ENCODE data around the gene PSMB11.
"Not testable (repeated sequence)": the region's sequence is repeated elsewhere in the genome, so short reads cannot be mapped to it uniquely, and the experiment has no call there.

PSMB11 gene, protein sequence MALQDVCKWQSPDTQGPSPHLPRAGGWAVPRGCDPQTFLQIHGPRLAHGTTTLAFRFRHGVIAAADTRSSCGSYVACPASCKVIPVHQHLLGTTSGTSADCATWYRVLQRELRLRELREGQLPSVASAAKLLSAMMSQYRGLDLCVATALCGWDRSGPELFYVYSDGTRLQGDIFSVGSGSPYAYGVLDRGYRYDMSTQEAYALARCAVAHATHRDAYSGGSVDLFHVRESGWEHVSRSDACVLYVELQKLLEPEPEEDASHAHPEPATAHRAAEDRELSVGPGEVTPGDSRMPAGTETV

DNA sequence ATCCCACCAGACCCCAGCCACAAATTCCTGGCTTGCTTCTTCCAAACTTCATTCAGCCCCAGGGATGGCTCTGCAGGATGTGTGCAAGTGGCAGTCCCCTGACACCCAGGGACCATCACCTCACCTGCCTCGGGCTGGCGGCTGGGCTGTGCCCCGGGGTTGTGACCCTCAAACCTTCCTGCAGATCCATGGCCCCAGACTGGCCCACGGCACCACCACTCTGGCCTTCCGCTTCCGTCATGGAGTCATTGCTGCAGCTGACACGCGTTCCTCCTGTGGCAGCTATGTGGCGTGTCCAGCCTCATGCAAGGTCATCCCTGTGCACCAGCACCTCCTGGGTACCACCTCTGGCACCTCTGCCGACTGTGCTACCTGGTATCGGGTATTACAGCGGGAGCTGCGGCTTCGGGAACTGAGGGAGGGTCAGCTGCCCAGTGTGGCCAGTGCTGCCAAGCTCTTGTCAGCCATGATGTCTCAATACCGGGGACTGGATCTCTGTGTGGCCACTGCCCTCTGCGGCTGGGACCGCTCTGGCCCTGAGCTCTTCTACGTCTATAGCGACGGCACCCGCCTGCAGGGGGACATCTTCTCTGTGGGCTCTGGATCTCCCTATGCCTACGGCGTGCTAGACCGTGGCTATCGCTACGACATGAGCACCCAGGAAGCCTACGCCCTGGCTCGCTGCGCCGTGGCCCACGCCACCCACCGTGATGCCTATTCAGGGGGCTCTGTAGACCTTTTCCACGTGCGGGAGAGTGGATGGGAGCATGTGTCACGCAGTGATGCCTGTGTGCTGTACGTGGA is at the start of gene PSMB11:
Gene PSMB11, plus strand, starts transcription at position 51 of the 804 bp plus-strand sequence. Its CDS starts 14 bp downstream, at position 65.
- DNase-seq, result no peak

DNA sequence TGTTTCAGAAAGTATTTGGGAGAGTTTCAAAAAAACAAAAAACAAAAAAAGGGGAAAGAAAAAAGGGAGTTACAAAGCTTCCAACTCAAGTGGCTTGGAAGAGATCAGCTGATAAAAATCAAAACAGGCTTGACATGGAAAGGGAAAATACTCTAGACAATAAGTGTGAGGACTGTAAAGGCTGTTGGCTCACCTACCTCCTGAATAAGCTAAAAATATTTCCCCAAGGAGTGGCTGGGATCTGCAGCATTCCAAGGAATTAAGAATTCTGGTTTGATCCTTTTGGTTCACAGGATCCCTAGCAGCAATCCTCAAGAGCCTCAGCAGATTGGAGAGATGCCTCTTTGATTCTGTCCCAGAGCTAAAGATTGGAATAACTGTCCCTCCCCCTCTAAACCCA is 48.5 kb upstream of the PSMB11 start:
- DNase-seq, result no peak

DNA sequence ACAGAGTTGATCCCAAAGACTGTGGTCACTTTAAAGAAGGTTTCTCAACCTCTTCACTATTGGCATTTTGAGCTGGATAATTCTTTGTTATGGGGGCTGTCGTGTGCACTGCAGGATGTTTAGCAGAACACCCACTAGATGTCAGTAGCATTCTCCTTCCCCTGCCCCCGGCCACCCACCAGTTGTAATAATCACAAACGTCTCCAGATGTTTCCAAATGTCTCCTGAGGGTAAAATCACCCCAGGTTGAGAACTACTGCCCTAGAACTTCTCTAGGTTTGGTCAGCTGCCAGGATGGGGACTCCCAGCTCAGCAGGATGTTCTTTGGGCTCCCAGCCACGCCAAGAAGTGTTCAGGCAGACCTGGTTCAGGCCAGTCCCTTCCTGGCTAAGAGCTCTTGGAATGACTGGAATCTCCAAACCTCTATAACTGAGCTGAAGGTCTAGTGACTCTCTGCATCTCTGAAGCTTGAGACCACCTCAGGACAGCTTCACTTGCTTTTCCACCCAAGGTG is 47.2 kb upstream of the PSMB11 start:
- DNase-seq, result no peak

DNA sequence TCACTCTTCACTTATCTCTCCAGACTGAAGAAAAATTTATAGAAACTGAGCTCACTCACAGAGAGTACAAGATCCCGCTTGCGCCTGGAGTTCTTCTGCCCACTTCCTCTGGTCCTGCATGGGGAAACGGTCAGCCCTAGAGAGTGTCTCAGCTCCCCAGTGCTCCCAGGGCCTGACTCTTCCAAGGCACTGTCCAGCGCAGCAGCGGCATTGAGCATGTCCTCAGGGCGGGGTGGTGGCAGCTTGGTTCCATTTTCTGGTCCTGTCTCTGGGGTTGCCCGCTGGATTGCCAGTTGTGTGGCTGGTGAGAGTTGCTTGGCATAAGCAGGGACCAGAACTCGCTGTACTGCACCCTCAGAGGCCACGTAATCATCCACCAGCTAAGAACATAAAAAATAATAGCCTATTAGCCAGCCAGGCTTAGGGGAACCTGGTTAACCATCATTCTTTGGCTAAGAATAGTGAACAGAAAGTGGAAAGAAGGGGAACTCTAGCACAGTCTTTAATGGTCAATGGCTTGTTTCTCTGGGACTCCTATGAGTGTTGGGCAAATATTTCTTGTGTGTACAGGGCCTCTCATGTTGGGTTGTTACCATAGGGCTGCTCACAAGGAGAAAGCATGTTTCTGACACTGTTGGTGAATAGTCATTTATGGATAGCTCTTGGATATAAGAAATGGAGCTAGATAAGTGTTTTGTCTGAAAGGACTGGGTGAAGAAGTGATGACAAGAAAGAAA is 46.0 kb upstream of the PSMB11 start:
- no peak for DNase-seq

DNA sequence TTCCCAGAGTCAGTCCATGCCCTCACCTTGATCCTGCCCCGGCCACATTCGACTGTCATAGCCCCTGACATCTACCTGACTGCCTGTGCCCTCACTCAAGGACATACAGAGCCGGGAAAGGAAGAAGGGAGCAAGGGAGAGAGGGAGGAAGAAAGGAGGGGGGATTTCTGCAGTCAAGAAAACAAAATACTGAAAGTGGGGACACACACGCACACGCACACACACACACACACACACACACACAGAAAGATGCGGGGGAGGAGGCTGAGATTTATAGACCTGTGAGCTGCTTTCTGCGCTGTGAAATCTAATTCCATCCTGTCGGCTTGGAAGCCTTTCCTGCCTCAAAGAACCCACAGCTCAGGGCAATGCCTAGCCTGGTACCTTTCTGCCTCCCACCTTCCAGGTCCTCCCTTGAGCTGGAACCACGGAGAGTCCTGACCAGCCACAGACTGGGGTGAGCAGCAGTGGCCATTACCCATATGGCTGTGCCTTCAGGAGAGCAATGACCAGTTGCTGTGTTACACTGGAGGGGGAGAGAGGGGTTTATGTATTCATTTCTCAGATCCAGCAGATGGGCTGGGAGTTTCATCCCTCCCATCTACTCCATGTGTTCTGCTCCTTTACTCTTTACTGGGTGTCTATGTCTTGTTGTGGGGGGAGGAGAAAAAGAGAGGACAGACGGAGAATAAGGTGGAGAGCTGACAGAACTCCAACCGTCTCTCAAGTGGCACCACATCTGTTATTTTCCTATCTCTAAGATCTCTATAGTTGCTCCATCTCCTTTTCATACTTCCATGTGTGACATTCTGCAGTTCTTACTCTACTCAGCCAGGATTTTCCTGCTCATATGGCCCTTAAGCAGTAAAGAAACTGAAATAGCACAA is 45.0 kb upstream of the PSMB11 start:
- no peak for DNase-seq

DNA sequence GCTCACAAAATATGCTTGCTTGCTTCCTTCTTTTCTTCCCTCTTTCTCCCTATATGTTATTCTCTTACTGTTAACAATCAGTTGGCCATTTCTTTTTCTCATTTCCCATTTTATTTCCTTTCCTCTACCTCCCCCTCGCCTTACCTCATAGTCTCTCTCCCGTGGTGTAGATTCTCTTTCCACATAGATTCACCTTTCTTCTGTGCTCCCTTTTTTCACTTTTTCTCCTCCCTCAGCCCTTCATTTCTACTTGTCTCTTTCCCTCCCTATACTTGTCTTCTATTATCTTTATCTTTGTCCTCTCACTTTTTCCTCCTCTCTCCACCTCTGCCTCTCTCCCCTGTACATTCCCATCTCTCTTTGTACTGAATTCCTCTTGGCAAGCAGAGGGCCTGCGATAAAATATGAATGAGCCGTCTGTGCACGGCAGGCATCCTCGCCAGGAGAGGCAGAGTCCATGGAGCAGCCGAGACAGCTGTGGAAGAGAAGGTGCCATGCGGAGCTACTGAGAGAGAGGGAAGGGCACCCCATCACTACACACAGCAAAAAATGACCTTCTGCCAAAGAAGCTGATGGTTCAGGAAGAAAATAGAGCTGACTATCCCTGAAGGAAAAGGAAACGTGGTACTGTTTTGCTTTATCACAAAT is 44.2 kb upstream of the PSMB11 start:
- DNase-seq, result no peak

DNA sequence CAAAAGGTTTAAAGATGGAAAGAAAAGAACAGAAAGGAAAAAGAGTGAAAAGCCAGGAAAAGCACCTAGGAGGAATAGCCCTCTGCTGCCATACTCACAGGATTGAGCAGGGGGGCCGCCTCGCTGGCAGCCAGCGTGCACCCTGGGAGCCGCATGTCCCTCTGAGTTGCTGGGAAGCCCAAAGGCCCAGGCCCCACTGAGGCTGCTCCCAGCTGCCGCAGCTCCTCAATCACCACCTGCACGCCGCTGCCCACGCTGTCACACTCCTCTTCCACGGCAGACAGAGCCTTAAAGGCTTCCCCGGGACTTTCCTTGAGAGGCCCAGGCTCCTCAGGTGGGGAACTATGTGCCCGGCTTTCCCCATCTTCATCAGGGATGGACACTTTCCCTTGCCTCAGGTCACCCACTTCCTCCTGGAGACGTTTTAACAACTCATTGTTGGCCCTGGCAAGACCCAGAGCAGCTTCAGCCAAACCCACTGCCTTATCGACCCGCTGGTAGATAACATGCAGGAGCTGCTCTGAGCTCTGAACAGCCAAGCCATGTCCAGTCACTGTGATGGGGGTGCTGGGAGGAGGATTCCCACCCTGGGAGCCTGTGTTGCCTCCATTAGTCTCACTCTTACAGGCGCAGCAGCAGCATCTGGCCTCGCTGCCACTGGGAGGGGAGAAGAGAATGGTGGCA is 43.5 kb upstream of the PSMB11 start:
- no peak for DNase-seq

DNA sequence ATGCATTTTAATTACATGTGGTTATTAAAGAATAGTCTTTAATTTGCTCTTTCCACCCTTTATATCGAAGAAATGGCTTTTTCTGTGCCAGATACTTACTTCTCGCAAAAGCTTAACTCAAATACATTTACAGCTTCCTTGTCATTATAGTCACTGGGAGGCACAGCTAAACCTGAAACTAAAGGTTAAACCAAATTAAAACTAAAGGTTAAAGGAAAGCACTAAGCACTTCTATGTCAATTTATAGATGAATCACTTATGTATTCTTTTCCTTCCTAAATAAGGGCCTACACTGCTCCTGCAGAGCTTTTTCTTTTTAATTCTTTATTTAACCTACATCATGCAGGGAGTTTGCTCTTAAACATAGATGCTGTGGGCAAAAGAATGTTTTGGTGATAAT is 41.2 kb upstream of the PSMB11 start:
- no peak for DNase-seq

DNA sequence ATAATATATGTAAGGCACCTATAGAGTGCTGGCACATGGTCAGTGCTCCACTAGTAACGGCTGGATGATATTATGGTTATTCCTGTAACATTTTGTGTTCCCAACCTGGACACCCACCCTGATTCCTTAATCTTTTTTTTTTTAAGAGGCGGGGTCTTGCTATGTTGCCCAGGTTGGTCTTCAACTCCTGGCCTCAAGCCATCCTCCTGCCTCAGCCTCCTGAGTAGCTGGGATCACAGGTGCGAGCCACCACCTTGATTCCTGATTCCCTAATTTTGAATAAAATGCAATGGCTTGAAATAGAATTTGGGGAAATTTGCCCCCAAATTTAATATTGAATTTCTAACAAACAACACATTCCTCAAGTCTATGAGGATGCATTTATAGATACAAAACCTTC is 39.4 kb upstream of the PSMB11 start:
- no peak for DNase-seq

DNA sequence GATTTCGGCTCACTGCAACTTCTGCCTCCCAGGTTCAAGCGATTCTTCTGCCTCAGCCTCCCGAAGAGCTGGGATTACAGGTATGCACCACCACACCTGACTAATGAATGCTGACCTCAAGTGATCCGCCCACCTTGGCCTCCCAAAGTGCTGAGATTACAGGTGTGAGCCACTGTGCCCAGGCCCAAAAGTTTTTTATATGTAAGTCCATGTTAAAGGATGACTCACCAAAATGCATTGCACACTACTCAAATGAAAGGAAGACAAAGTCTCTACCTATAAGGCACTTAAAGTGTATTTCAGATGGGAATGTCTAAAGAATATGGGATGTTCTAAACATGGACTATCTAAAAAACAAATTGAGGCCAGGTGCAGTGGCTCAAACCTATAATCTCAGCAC is 37.7 kb upstream of the PSMB11 start:
- DNase-seq, result not testable (repeated sequence)

DNA sequence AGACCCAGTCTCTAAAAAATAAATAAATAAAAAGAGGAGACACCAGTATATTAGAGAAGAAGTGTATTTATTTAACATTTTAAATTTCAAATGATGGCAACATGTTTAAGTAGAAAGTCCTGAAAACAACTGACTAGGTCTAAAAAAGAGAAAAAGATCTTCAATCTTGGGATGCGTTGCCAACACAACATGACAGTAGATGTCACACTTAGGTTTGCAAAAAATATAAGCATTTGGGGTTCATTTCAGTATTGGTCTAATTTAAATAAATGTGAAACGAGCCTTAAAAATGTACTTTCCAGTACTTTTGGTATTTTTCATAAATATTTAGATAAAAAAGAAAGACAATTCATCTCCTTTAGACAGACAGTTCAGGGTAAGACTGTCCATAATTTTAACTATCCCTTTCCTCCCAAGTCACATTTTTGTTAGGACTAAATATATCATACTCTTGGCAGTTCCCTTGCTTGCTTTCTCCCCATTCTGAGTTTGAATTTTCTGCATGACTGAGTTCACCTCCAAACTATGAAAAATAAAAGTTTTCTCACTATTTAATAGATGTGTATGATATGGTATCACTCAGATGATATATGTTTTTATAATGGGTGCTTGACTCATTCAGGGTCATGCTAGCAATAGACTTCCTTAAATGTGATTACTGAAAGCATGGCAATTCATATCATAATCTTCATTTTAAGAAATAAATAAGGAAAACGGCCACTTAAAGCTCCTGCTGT is 36.4 kb upstream of the PSMB11 start:
- DNase-seq, result no peak

DNA sequence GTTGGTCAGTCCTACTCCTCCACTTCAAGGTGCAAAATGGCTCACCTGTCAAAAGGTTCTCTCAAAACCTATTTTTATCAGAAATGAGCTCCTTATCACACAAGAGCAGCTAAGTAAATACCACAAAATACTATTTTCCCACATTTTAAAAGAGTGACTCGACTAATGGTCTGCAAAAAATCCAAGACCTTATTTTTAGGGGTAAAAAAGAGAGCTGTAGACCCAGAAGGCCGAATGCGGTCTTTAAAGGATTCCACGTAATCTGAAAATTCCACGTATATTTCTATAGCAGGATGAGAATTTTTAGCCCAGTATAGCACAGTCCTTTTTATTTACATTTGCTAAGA is 35.9 kb upstream of the PSMB11 start:
- DNase-seq, result no peak

DNA sequence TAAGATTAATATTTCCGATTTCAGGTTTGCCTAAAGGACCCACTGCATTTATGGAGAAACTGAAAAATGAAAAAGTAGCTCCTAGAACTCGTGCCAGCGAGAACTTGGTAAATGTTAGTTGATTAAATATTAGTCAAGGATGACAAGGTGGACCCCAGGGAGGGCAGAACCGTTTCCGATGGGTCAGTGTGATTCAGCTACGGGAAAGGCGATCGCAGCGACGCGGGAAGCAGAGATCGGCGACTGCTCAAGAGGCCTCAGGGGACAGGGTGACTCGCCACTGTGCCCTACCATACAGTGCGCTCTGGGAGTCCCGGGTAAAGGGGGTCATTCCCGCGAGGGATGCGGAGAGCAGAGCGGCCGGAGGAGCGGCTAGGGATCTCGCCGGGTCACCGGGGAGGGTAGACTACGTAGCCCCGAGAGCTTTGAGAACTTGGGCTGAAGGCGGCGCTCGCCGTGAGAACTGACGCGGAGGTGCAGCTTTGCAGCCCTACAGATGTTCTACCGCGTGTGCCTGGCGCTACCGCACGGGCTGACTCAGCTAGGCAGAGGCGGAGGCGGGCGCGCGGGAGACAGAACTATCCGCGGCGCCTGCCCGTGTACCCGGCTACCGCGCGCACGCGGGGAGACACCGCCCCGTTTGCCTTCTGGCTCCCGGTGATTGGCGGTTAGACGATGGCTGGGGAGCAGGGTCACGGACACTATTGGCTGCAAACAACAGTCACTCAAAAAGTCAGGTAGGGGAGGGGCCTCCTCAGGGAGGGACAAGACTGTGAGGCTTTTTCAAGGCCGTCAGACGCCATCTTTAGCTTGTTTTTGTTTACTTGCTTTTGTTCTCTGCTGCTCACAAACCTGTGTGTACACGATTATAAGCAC is 35.2 kb upstream of the PSMB11 start:
- DNase-seq, result peak; percentile 94

DNA sequence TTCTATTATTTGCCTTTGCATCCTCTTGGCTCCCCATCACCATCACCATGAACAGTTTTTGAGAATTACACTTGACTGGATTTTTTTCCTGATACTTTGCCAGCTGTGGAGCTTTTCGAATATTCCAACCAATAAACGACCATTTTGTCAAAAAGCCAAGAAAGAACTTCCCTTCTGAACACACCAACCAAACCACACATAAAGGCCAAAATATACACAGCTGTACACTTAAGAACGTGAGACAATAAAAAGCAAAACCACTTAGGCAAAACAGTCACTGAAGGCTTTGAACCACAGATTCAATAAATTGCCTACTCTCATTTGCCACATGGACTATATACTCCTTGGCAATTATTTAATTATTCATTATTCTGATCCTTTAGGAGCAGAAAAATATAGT is 33.2 kb upstream of the PSMB11 start:
- no peak for DNase-seq

DNA sequence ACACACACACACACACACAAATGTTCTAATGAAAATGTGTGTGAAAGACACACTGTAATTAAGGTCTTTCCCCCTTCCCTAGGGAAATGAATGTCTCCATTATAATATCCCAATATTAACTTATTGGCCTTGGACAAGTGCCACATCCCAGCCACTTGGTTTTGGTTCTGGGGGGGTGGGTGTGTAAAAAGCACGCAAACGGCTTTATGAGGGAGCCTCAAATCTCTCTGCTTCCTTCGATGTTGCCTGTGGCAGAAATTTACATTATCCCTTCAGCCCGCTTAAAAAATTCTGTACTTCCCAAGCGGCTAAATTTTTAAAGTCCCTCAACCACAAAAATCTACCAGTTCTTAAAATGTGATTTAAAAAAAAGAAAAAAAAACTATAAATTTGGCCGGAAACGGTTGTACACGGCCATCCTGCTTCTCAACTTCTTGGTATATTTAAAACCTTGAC is 32.5 kb upstream of the PSMB11 start:
- no peak for DNase-seq

DNA sequence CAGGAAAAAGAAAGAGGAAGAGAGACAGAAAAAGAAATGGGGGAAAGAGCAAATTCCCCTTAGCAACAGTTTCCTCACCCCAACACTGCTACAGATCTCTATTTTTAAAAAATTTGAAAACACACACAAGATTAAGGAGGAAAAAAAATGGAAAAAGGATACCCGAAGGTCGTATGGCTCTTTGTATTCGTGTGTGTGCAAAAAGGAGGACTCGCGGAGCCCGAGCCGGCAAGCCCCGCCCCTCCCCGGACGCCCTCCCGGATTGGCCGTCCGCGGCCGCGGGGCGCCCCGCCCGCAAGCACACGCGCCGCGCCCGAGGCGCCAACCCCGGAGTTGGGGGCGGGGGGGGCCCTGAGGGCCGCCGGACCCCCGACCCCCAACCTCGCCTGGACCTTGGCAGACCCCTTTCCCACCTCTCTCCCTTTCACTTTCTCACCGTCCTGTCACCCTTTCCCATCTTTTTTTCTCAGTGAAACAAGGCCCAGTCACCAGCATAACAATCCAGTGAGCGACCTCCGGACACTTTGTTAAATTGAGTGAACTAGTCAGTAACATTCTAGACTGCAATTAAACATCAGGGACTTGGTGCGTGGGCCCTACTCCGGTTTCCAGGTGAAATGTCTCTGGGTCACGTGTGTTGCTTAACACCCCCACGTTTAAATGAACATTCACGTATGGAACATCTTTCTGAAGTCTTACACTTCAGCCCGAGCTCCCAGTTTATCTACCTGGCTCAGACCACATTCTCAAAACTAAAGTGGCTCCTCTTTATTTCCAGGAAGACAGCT is 31.9 kb upstream of the PSMB11 start, which contains the start of gene C14orf93:
Gene C14orf93, minus strand, starts transcription at position 205 of the 788 bp plus-strand sequence. CDS start 11,120 bp downstream, outside the sequence.
- peak; percentile 75 for DNase-seq

DNA sequence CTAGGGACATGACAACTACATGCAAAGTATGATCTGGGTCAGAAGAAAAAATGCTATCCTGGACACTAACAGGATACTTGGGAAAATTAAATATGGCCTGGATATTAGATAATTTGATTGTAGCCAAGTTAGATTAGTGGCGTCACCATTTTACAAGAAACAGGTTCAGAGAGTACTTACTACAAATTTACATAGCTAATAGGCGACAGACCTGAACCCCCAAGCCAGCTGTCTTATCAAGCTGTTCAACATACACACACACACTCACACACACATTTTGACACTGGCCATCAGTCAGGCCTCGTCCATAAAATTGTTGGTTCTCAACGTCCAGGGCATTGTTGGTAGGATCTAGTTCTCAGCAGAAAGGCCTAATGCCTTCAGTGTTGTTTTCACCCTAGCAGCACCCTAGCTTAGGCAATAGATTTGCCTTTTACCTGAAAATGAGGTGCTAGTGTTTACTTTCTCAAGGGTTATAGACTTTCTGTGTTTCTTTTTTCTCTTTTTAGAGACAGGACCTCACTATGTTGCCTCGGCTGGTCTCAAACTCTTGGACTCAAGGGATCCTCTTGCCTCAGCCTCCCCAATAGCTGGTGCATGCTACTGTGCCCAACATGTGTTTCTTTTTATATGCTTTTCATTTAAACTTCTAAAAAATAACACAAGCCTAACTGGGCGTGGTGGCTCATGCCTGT is 28.8 kb upstream of the PSMB11 start:
- no peak for DNase-seq

DNA sequence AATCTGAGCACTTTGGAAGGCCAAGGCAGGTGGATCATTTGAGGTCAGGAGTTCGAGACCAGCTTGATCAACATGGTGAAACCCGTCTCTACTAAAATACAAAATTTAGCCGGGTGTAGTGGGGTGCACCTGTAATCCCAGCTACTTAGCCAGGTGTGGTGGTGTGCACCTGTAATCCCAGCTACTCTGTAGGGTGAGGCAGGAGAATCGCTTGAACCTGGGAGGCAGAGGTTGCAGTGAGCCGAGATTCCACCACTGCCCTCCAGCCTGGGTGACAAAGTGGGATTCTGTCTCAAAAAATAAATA is 28.3 kb upstream of the PSMB11 start:
- not testable (repeated sequence) for DNase-seq

All from activated T-cell treated with anti-CD3 and anti-CD28 coated beads for 4 hours (primary cell).